NCI-H748 (cell line): ENCODE measurements around the gene KLK11.

ENCODE experiments used
- DNase-seq: peaks from one replicate; lab custom pipeline; 2025; ENCODE audit not compliant: unreplicated experiment; lab: John Stamatoyannopoulos, UW

Gene KLK11

GRCh38 chr19:51026554-51026831 is at the start of gene KLK11:
KLK11 (minus strand) TSS chr19:51026616; CDS start chr19:51025631, 985 bp downstream.
- peak; percentile 64 for DNase-seq

- no peak for DNase-seq
Measured at GRCh38 chr19:51075998-51076397, 49.6 kb upstream of the KLK11 start.

GRCh38 chr19:51071095-51071405 is 44.6 kb upstream of the KLK11 start:
- DNase-seq = peak; percentile 98

- DNase-seq = peak; percentile 83
Measured at GRCh38 chr19:51070334-51071094, 44.1 kb upstream of the KLK11 start.

- DNase-seq = peak; percentile 65
Measured at GRCh38 chr19:51066393-51067186, 40.2 kb upstream of the KLK11 start.

GRCh38 chr19:51065221-51065960 is 39.0 kb upstream of the KLK11 start:
- no peak for DNase-seq

- no peak for DNase-seq
Measured at GRCh38 chr19:51064534-51065220, 38.3 kb upstream of the KLK11 start, which contains the start of gene KLK13. KLK13 (minus strand) TSS chr19:51065092; CDS start chr19:51065067, 25 bp downstream.

- no peak for DNase-seq
Measured at GRCh38 chr19:51063664-51064063, 37.2 kb upstream of the KLK11 start.

- no peak for DNase-seq
Measured at GRCh38 chr19:51060973-51061372, 34.6 kb upstream of the KLK11 start.

- no peak for DNase-seq
Measured at GRCh38 chr19:51060336-51060735, 33.9 kb upstream of the KLK11 start.

GRCh38 chr19:51059715-51060114 is 33.3 kb upstream of the KLK11 start:
- no peak for DNase-seq

- no peak for DNase-seq
Measured at GRCh38 chr19:51055866-51056265, 29.4 kb upstream of the KLK11 start.

- no peak for DNase-seq
Measured at GRCh38 chr19:51047031-51047335, 20.6 kb upstream of the KLK11 start.

- DNase-seq = no peak
Measured at GRCh38 chr19:51044327-51044726, 17.9 kb upstream of the KLK11 start.

GRCh38 chr19:51043497-51043896 is 17.1 kb upstream of the KLK11 start:
- no peak for DNase-seq

GRCh38 chr19:51040151-51040550 is 13.7 kb upstream of the KLK11 start:
- DNase-seq = no peak

GRCh38 chr19:51036519-51036918 is 10.1 kb upstream of the KLK11 start:
- peak; percentile 20 for DNase-seq

- DNase-seq = peak; percentile 98
Measured at GRCh38 chr19:51034704-51035103, 8.3 kb upstream of the KLK11 start, which contains the start of gene KLK12. KLK12 (minus strand) TSS chr19:51035002; CDS start chr19:51034621, 381 bp downstream.

GRCh38 chr19:51031880-51032225 is 5.4 kb upstream of the KLK11 start:
- DNase-seq = no peak

- DNase-seq = no peak
Measured at GRCh38 chr19:51031220-51031879, 4.9 kb upstream of the KLK11 start.

GRCh38 chr19:51030631-51031030 is 4.2 kb upstream of the KLK11 start:
- DNase-seq = no peak
